HepG2 (cell line): ENCODE data around the gene SLC50A1. TPM values are rescaled to one million over a fixed set of nuclear protein-coding genes. Genes with fewer than 3 reads are reported as not detected.
A peak's percentile ranks its signal among the peaks of the same experiment; 100 is the strongest.

ENCODE experiments used
- ARID3A ChIP-seq: IDR thresholded peaks from 2 replicates; pipeline ENCODE4 v1.6.1; 2012; ENCODE audit warnings: low read depth, low read length, improper control_type of control experiment
- ATF6 ChIP-seq: sonication (generic); formaldehyde crosslinking; conservative IDR thresholded peaks from 2 replicates; pipeline ENCODE4 v1.4.0; 2020; ENCODE audit warnings: missing genetic modification reagents
- FOXC1 ChIP-seq: sonication (generic); formaldehyde crosslinking; IDR thresholded peaks from 2 replicates; pipeline ENCODE4 v1.8.0; 2022; ENCODE audit warnings: mild to moderate bottlenecking, missing genetic modification reagents, borderline replicate concordance
- HMG20B ChIP-seq: conservative IDR thresholded peaks from 2 replicates; pipeline ENCODE4 v1.6.1; 2016; ENCODE audit warnings: missing genetic modification reagents, missing compliant biosample characterization
- HOXA3 ChIP-seq: sonication (generic); formaldehyde crosslinking; IDR thresholded peaks from 2 replicates; pipeline ENCODE4 v1.5.0; 2020; ENCODE audit warnings: missing genetic modification reagents
- KDM3A ChIP-seq: IDR thresholded peaks from 2 replicates; pipeline ENCODE4 v1.6.1; 2018; ENCODE audit warnings: low read depth, missing compliant biosample characterization
- PPARG ChIP-seq: conservative IDR thresholded peaks from 2 replicates; pipeline ENCODE4 v1.6.1; 2016; ENCODE audit warnings: missing biosample characterization, missing genetic modification reagents
- SAP130 ChIP-seq: IDR thresholded peaks from 2 replicates; pipeline ENCODE4 v1.6.1; 2016; ENCODE audit warnings: low read depth
- SMC3 ChIP-seq: IDR thresholded peaks from 2 replicates; pipeline ENCODE4 v1.6.1; 2011; ENCODE audit warnings: low read length, improper control_type of control experiment
- SSRP1 ChIP-seq: IDR thresholded peaks from 2 replicates; pipeline ENCODE4 v1.6.1; 2016; ENCODE audit warnings: control low read depth
- TRIM24 ChIP-seq: sonication (generic); formaldehyde crosslinking; IDR thresholded peaks from 2 replicates; pipeline ENCODE4 v1.8.0; 2022; ENCODE audit warnings: mild to moderate bottlenecking, missing genetic modification reagents
- WIZ ChIP-seq: sonication (generic); formaldehyde crosslinking; IDR thresholded peaks from 2 replicates; pipeline ENCODE4 v1.5.1; 2020; ENCODE audit warnings: mild to moderate bottlenecking, missing genetic modification reagents
- YY1 ChIP-seq: IDR thresholded peaks from 2 replicates; pipeline ENCODE4 v1.6.1; 2011; ENCODE audit warnings: low read length, low read depth, moderate library complexity, mild to moderate bottlenecking; ENCODE audit not compliant: insufficient read depth, insufficient replicate concordance
- ZBTB2 ChIP-seq: sonication (generic); formaldehyde crosslinking; IDR thresholded peaks from 2 replicates; pipeline ENCODE4 v1.8.0; 2022; ENCODE audit warnings: low read depth, missing genetic modification reagents
- ZBTB33 ChIP-seq: sonication (generic); formaldehyde crosslinking; IDR thresholded peaks from 2 replicates; pipeline ENCODE4 v1.4.0; 2020; ENCODE audit warnings: missing genetic modification reagents
- ZBTB42 ChIP-seq: sonication (generic); formaldehyde crosslinking; IDR thresholded peaks from 2 replicates; pipeline ENCODE4 v1.5.0; 2020; ENCODE audit warnings: mild to moderate bottlenecking, missing genetic modification reagents
- ZC3H13 ChIP-seq: sonication (generic); formaldehyde crosslinking; IDR thresholded peaks from 2 replicates; pipeline ENCODE4 v1.8.1; 2023; ENCODE audit warnings: mild to moderate bottlenecking, missing genetic modification reagents, moderate library complexity
- ZC3H4 ChIP-seq: sonication (generic); formaldehyde crosslinking; IDR thresholded peaks from 2 replicates; pipeline ENCODE4 v1.4.0; 2020; ENCODE audit warnings: missing genetic modification reagents, borderline replicate concordance
- ZFP36 ChIP-seq: fragments of 150-350 bp; IDR thresholded peaks from 2 replicates; pipeline ENCODE4 v1.6.1; 2018; ENCODE audit warnings: borderline replicate concordance, low read length, low read depth; ENCODE audit not compliant: partially characterized antibody
- ZNF333 ChIP-seq: sonication (generic); formaldehyde crosslinking; IDR thresholded peaks from 2 replicates; pipeline ENCODE4 v1.4.0; 2020; ENCODE audit warnings: mild to moderate bottlenecking, missing genetic modification reagents, borderline replicate concordance
- ZNF335 ChIP-seq: sonication (generic); formaldehyde crosslinking; IDR thresholded peaks from 2 replicates; pipeline ENCODE4 v1.4.0; 2020; ENCODE audit warnings: missing genetic modification reagents
- ZNF777 ChIP-seq: sonication (generic); formaldehyde crosslinking; IDR thresholded peaks from 2 replicates; pipeline ENCODE4 v1.4.0; 2020; ENCODE audit warnings: missing genetic modification reagents
- ZSCAN30 ChIP-seq: sonication (generic); formaldehyde crosslinking; IDR thresholded peaks from 2 replicates; pipeline ENCODE4 v1.5.0; 2020; ENCODE audit warnings: mild to moderate bottlenecking, missing genetic modification reagents
- polyA plus RNA-seq, 8 experiments: library from polyadenylated mRNA; depleted of rRNA in 3 of 8; stranded (reverse) in 7 of 8; unstranded in 1 of 8; fragments of >200 nt; fragmentation: Illumina TruSeq in 4 of 8; extraction: Trizol in 4 of 8; gene quantifications; 2 replicates each; pipeline versions ENCODE4 v1.2.1 to v1.2.3, GENCODE V29; 2011 to 2016; ENCODE audit warnings: low read depth in 4 of 8, missing spikeins in 1 of 8, mixed read lengths in 1 of 8; ENCODE audit not compliant: insufficient read depth in 1 of 8
- total RNA-seq, 5 experiments: library from RNA; depleted of rRNA; stranded (reverse); fragments of >200 nt; fragmentation: Illumina TruSeq; extraction: Trizol; gene quantifications; 2 replicates each; pipeline ENCODE4 v1.2.3, GENCODE V29; 2016; ENCODE audit warnings: low read depth in 1 of 5

SLC50A1 gene
- total and polyA plus RNA-seq, 2 of the 13 experiments (the other 11 are each of a cell fraction or from before 2014, with no cell fraction given): 22.5 to 46.8 TPM

- TF ChIP-seq FOXC1 (no peak), ZNF333 (0 out of 2 replicates have a peak, but pooled peaks have one; percentile 1), WIZ (no peak), SAP130 (CRISPR knock-in tag) (peak; percentile 65), HMG20B (CRISPR knock-in tag) (no peak), ATF6 (CRISPR knock-in tag) (no peak), ZNF335 (CRISPR knock-in tag) (peak; percentile 29; the same call in 1 of the 2 replicates), SMC3 (peak; percentile 81), ARID3A (0 out of 2 replicates have a peak, but pooled peaks have one; percentile 14), KDM3A (CRISPR knock-in tag) (peak; percentile 75; the same call in 1 of the 2 replicates), ZNF777 (CRISPR knock-in tag) (no peak), ZFP36 (no peak), YY1 (peak; percentile 31), ZBTB33 (CRISPR knock-in tag) (peak; percentile 6; the same call in 1 of the 2 replicates), TRIM24 (CRISPR knock-in tag) (0 out of 2 replicates have a peak, but pooled peaks have one; percentile 25), HOXA3 (CRISPR knock-in tag) (peak; percentile 10; the same call in 1 of the 2 replicates), ZC3H4 (CRISPR knock-in tag) (no peak), ZSCAN30 (CRISPR knock-in tag) (no peak), SSRP1 (CRISPR knock-in tag) (no peak), ZC3H13 (CRISPR knock-in tag) (no peak), PPARG (peak; percentile 59; the same call in 1 of the 2 replicates), ZBTB42 (CRISPR knock-in tag) (no peak), ZBTB2 (CRISPR knock-in tag) (no peak)
Observed at GRCh38 chr1:155167166-155168104, 31.8 kb downstream of the SLC50A1 start (continued).
